Bronchial smooth muscle cell (primary cell): ENCODE results near the gene DDX54. TPM values are rescaled to one million over a fixed set of nuclear protein-coding genes. Genes with fewer than 3 reads are reported as not detected.

Experiments
- total RNA-seq: library from RNA; depleted of rRNA; stranded (reverse); fragments of >200 nt; gene quantifications from 2 replicates; pipeline ENCODE4 v1.2.1, GENCODE V29; 2014

DDX54 gene, protein sequence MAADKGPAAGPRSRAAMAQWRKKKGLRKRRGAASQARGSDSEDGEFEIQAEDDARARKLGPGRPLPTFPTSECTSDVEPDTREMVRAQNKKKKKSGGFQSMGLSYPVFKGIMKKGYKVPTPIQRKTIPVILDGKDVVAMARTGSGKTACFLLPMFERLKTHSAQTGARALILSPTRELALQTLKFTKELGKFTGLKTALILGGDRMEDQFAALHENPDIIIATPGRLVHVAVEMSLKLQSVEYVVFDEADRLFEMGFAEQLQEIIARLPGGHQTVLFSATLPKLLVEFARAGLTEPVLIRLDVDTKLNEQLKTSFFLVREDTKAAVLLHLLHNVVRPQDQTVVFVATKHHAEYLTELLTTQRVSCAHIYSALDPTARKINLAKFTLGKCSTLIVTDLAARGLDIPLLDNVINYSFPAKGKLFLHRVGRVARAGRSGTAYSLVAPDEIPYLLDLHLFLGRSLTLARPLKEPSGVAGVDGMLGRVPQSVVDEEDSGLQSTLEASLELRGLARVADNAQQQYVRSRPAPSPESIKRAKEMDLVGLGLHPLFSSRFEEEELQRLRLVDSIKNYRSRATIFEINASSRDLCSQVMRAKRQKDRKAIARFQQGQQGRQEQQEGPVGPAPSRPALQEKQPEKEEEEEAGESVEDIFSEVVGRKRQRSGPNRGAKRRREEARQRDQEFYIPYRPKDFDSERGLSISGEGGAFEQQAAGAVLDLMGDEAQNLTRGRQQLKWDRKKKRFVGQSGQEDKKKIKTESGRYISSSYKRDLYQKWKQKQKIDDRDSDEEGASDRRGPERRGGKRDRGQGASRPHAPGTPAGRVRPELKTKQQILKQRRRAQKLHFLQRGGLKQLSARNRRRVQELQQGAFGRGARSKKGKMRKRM
- total RNA-seq, result 27.0 and 28.5 TPM in 2 replicates

GRCh38 chr12:113185180-113186032 is at the start of gene DDX54, which contains the start of gene RITA1:
Gene DDX54, minus strand, starts transcription at chr12:113185478. Its CDS starts 27 bp downstream, at chr12:113185451.
Gene RITA1, plus strand, starts transcription at chr12:113185721. Its CDS starts 1,026 bp downstream, at chr12:113186747.

GRCh38 chr12:113221181-113221996 is 36.1 kb upstream of the DDX54 start, which contains the start of gene TPCN1:
Gene TPCN1, plus strand, starts transcription at chr12:113221464. Its CDS starts 5,389 bp downstream, at chr12:113226853.

DNA sequence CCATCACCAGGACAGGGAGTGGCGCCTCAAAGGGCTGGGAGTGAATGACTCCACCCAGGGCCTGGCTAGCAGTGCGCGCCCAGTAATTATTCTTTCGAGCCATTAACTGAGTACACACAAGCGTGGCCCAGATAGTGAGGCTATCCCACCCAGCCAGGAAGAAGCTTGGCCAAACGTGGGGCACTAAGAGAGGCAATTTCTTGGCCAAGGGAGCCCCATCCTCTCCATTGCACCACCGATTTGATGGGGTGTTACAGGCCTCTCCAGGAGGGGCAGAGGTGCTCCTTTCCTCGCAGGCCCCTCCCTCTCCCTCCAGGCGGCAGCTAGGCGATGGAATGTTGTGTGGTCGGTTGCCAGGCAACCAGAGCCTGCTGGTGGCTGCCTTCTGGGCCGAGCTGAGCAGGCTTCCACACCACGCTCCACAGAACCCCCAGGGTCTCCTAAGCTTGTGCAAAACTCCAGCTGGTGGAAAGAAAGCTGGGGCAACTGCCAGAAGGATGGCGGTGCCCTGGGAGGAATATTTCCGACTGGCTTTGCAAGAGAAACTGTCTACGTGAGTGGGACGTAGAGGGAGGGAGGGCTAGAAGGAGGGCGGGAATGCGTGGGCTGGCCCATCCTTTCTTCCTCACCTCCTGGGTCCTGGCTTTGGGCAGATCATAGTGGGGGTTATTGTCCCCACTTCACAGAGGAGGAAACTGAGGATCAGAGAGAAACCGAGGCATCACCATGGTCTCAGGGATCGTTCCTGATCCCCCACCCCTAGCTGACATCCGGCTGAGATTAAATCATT is 35.7 kb downstream of the DDX54 start, which contains the start of gene CFAP73:
TSS of gene CFAP73 (plus strand) at position 364 of the 790 bp plus-strand sequence. CDS start at position 498, 134 bp downstream.

DNA sequence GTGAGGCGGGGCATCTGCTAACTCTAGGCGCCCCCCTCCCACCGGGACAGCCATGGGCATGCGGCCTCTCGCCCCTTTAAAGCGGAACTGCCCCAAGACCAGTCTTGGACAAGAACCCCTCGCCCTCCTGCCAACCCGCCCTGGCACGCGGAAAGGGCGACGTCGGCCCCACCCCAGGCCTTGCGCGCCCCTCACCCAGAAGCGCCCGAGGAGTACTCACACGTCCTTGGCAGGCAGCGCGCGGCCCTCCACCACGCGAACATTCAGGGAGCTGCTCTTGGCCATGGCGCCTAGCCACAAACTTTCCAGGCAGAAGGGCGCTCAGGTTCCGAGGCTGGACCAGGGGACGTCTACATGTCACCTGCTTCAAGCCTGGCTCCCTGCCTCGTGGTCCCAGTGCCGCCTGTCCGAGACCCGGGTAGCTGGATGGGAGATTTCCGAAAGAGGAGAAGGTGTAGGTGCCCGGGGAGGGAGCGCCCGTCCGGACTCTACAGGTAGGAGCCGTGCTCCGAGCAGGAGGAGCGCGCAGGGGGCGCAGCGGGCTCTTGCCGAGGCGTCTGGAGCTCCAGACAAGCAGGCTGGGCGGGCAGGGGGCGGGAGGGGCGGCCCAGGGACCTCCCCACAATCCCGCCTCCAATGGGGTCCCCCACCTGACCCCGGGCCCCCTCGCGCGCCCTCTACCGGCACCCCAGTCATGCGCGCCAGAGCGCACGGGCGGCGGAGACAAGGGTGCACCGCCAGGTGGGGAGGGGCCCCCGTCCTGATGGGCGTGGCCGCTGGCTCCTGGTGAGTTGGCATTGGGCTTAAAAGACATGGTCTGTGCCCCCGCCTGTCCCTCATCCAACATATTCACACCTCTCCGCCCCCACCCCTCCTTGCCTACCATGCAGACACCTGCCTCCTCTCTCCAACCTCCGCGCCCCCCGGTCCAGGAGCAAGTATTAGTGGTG is 49.8 kb downstream of the DDX54 start, which contains the start of gene RASAL1:
TSS of gene RASAL1 (minus strand) at position 584 of the 950 bp plus-strand sequence. CDS start at position 285, 299 bp downstream.

Other genes with a start within 250 kb of the DDX54 start
- gene OAS3, start 247.0 kb downstream of the DDX54 start, total RNA-seq, result 1.9 TPM in 2 replicates
- gene OAS2, start 207.0 kb downstream of the DDX54 start, total RNA-seq, result 0.69 and 2.0 TPM in 2 replicates
- gene DTX1, start 128.7 kb downstream of the DDX54 start, total RNA-seq, result 0.09 TPM in 1 of 2 replicates, not detected in the other
- not detected in 2 replicates for gene RASAL1, start 49.7 kb downstream of the DDX54 start, total RNA-seq
- gene CFAP73, start 35.8 kb downstream of the DDX54 start, total RNA-seq, result 0.09 TPM in 1 of 2 replicates, not detected in the other
- 8.2 and 9.1 TPM in 2 replicates for gene RITA1, start 243 bp upstream of the DDX54 start, total RNA-seq
- gene TPCN1, start 36.0 kb upstream of the DDX54 start, total RNA-seq, result 11.2 and 13.6 TPM in 2 replicates
- gene SLC8B1, start 149.6 kb upstream of the DDX54 start, total RNA-seq, result 11.5 and 18.1 TPM in 2 replicates
- 22.2 and 26.5 TPM in 2 replicates for gene PLBD2, start 173.1 kb upstream of the DDX54 start, total RNA-seq
- 0.16 TPM in 1 of 2 replicates, not detected in the other for gene SDS, start 218.4 kb upstream of the DDX54 start, total RNA-seq
- 8.2 and 14.2 TPM in 2 replicates for gene SDSL, start 236.9 kb upstream of the DDX54 start, total RNA-seq